HCT116 (cell line): Measurements from ENCODE around the gene SLC10A7. TPM values are rescaled to one million over a fixed set of nuclear protein-coding genes. Genes with fewer than 3 reads are reported as not detected.
A peak's percentile ranks its signal among the peaks of the same experiment; 100 is the strongest.

Experiments
- ATAC-seq: fragments of 200-7000 bp; cut with Tn5 transposase; 2 replicates; pipeline ENCODE4 v1.9.1; 2020; ENCODE audit warnings: mild to moderate bottlenecking, moderate library complexity
- BruUV-seq: library from RNA; stranded (reverse); fragments of 400-500 nt; replicated peaks from 2 replicates; lab custom pipeline; 2021; lab: Mats Ljungman, UMichigan
- CTCF ChIA-PET: fragments of 300-600 bp; sonication (Branson Sonifier 250); formaldehyde crosslinking; loops from one replicate; lab custom pipeline; 2021; ENCODE audit warnings: antibody characterized with exemption; lab: Charles Lee
- POLR2A ChIA-PET: fragments of 300-600, 350-600 bp; sonication (Branson Sonifier 250); formaldehyde crosslinking; loops from one replicate; lab custom pipeline; 2021; ENCODE audit warnings: antibody characterized with exemption; lab: Charles Lee
- RAD21 ChIA-PET, 2 experiments: fragments of 300-600 bp; sonication (Branson Sonifier 250); formaldehyde crosslinking; loops; one replicate each; lab custom pipeline; 2023; ENCODE audit warnings: low total read pairs in 2 of 2; ENCODE audit not compliant: uncharacterized antibody in 2 of 2, unreplicated experiment in 2 of 2, low non-redundant PET in 1 of 2; lab: Charles Lee
- DNase-seq: peaks from one replicate; pipeline ENCODE4 v3.0.0-alpha.2; 2010; ENCODE audit warnings: low read depth, low spot score
- H2AFZ ChIP-seq: fragments of 200-600 bp; shearing (Covaris generic), sonication (generic); 2 replicates; pipeline ENCODE4 v1.6.1; 2017; ENCODE audit warnings: low read depth, mixed run types, mixed read lengths, antibody characterized with exemption, low read length; ENCODE audit not compliant: poor library complexity, severe bottlenecking
- H3K27ac ChIP-seq: 2 replicates; pipeline ENCODE4 v1.5.1; 2012; ENCODE audit warnings: low read depth, low read length
- H3K27me3 ChIP-seq: fragments of 200-600 bp; sonication (generic); 2 replicates; pipeline ENCODE4 v1.6.1; 2016; ENCODE audit warnings: mixed run types, low read length, mixed read lengths; ENCODE audit not compliant: insufficient read depth
- H3K36me3 ChIP-seq, 2 experiments: fragments of 200-500 bp in 1 of 2; fragments of 200-600 bp in 1 of 2; sonication (Bioruptor generic) in 1 of 2; sonication (generic) in 1 of 2; 2 replicates each; pipeline versions ENCODE4 v1.5.1 to v1.6.1; 2014 to 2016; ENCODE audit warnings: low read length in 2 of 2, inconsistent platforms in 1 of 2, mixed read lengths in 1 of 2, mixed run types in 1 of 2; ENCODE audit not compliant: insufficient read depth in 2 of 2, control insufficient read depth in 1 of 2
- H3K4me1 ChIP-seq, 2 experiments: fragments of 200-600 bp in 1 of 2; sonication (generic) in 1 of 2; 2 replicates each; pipeline versions ENCODE4 v1.5.1 to v1.6.1; 2012 to 2017; ENCODE audit warnings: low read length in 2 of 2, inconsistent platforms in 1 of 2, mild to moderate bottlenecking in 1 of 2, mixed read lengths in 1 of 2, mixed run types in 1 of 2, moderate library complexity in 1 of 2; ENCODE audit not compliant: insufficient read depth in 2 of 2, control insufficient read depth in 1 of 2
- H3K4me2 ChIP-seq: fragments of 200-600 bp; sonication (generic); 2 replicates; pipeline ENCODE4 v1.6.1; 2017; ENCODE audit warnings: mixed run types, low read length, mixed read lengths
- H3K4me3 ChIP-seq, 2 experiments: fragments of 200-600 bp in 1 of 2; sonication (generic) in 1 of 2; replicated peaks in 1 of 2; 2 replicates each; pipeline ENCODE4 v1.5.1; 2011 to 2016; ENCODE audit warnings: low read length in 2 of 2, control low read depth in 1 of 2, low read depth in 1 of 2, mild to moderate bottlenecking in 1 of 2, mixed read lengths in 1 of 2, mixed run types in 1 of 2
- H3K79me2 ChIP-seq: fragments of 200-600 bp; sonication (generic); 2 replicates; pipeline ENCODE4 v1.6.1; 2017; ENCODE audit warnings: mild to moderate bottlenecking, mixed run types, low read length, moderate library complexity, mixed read lengths; ENCODE audit not compliant: insufficient read depth
- H3K9ac ChIP-seq: fragments of 200-600 bp; sonication (generic); 2 replicates; pipeline ENCODE4 v1.6.1; 2016; ENCODE audit warnings: low read length, mixed read lengths
- H3K9me2 ChIP-seq: fragments of 200-600 bp; sonication (generic), shearing (Covaris generic); 2 replicates; pipeline ENCODE4 v1.6.1; 2017; ENCODE audit warnings: mixed run types, mild to moderate bottlenecking, moderate library complexity; ENCODE audit not compliant: insufficient read depth
- H3K9me3 ChIP-seq, 2 experiments: fragments of 200-500 bp in 1 of 2; fragments of 200-600 bp in 1 of 2; sonication (Bioruptor generic) in 1 of 2; sonication (generic) in 1 of 2; 2 replicates each; pipeline ENCODE4 v1.6.1; 2014 to 2017; ENCODE audit warnings: low read length in 2 of 2, mixed read lengths in 2 of 2, inconsistent platforms in 1 of 2, low read depth in 1 of 2, mild to moderate bottlenecking in 1 of 2, mixed run types in 1 of 2, moderate library complexity in 1 of 2; ENCODE audit not compliant: control insufficient read depth in 1 of 2, insufficient read depth in 1 of 2
- H4K20me1 ChIP-seq: fragments of 200-600 bp; sonication (generic), shearing (Covaris generic); 2 replicates; pipeline ENCODE4 v1.6.1; 2017; ENCODE audit warnings: mixed run types, mild to moderate bottlenecking, moderate library complexity; ENCODE audit not compliant: insufficient read depth
- ATF3 ChIP-seq: IDR thresholded peaks from 2 replicates; pipeline ENCODE4 v1.6.1; 2012
- CBX3 ChIP-seq: IDR thresholded peaks from 2 replicates; pipeline ENCODE4 v1.6.1; 2012; ENCODE audit warnings: low read depth
- CEBPB ChIP-seq: IDR thresholded peaks from 2 replicates; pipeline ENCODE4 v1.6.1; 2012; ENCODE audit warnings: low read depth
- EZH2phosphoT487 ChIP-seq: fragments of 200-600 bp; IDR thresholded peaks from 2 replicates; pipeline ENCODE4 v1.6.1; 2018; ENCODE audit warnings: antibody characterized with exemption, borderline replicate concordance
- JUND ChIP-seq: IDR thresholded peaks from 2 replicates; pipeline ENCODE4 v1.6.1; 2012
- POLR2A ChIP-seq: IDR thresholded peaks from 2 replicates; pipeline ENCODE4 v1.7.0; 2011; ENCODE audit warnings: borderline replicate concordance; ENCODE audit not compliant: insufficient read depth, insufficient read length; ENCODE audit errors: extremely low read depth
- POLR2AphosphoS5 ChIP-seq: IDR thresholded peaks from 2 replicates; pipeline ENCODE4 v1.6.1; 2011; ENCODE audit warnings: mild to moderate bottlenecking, low read depth, low read length, moderate library complexity
- RAD21 ChIP-seq: IDR thresholded peaks from 2 replicates; pipeline ENCODE4 v1.6.1; 2012; ENCODE audit warnings: low read depth, mild to moderate bottlenecking
- SIN3A ChIP-seq: IDR thresholded peaks from 2 replicates; pipeline ENCODE4 v1.6.1; 2012; ENCODE audit warnings: low read depth
- YY1 ChIP-seq: IDR thresholded peaks from 2 replicates; pipeline ENCODE4 v1.6.1; 2011; ENCODE audit warnings: low read length, low read depth, moderate library complexity, mild to moderate bottlenecking; ENCODE audit not compliant: insufficient replicate concordance; ENCODE audit errors: extremely low read depth
- ZNF274 ChIP-seq: fragments of 200-500 bp; sonication (Bioruptor generic); IDR thresholded peaks from 2 replicates; pipeline ENCODE4 v1.6.1; 2014; ENCODE audit warnings: mild to moderate bottlenecking, low read depth, low read length, inconsistent platforms
- intact Hi-C: fragments of 100-400 bp; cut with micrococcal nuclease; formaldehyde crosslinking; loops from 2 replicates; pipeline ENCODE4 v1.10.0; 2022
- total RNA-seq: library from RNA; stranded (reverse); gene quantifications from one replicate; pipeline ENCODE4 v1.2.1, GENCODE V29; 2021; ENCODE audit not compliant: unreplicated experiment
- TF ChIP-seq, protein P1 (sequence below): IDR thresholded peaks from 2 replicates; pipeline ENCODE4 v1.6.1; 2011; ENCODE audit warnings: mild to moderate bottlenecking, low read length, moderate library complexity; ENCODE audit not compliant: insufficient replicate concordance; ENCODE audit errors: extremely low read depth
- TF ChIP-seq, protein P2 (sequence below), 3 experiments: fragments of 200-600 bp in 1 of 3; sonication (generic) in 1 of 3; IDR thresholded peaks in 2 of 3; conservative IDR thresholded peaks in 1 of 3; 2 replicates each; pipeline ENCODE4 v1.5.1; 2012 to 2017; ENCODE audit warnings: low read depth in 2 of 3, low read length in 2 of 3, antibody characterized with exemption in 1 of 3, borderline replicate concordance in 1 of 3, control low read depth in 1 of 3, mild to moderate bottlenecking in 1 of 3, mixed read lengths in 1 of 3, mixed run types in 1 of 3, moderate library complexity in 1 of 3; ENCODE audit not compliant: insufficient read depth in 1 of 3
- TF ChIP-seq, protein P3 (sequence below): IDR thresholded peaks from 2 replicates; pipeline ENCODE4 v1.6.1; 2012; ENCODE audit warnings: low read depth

SLC10A7 gene
- total RNA-seq, 1 experiment from 2014 or later, result 5.5 TPM

- no peaks in the 10 kb centered on the region for H3K9me2 ChIP-seq
- no peak for TF ChIP-seq YY1
- no peak for TF ChIP-seq ZNF274
- TF ChIP-seq POLR2A, result no peak
- no peak for TF ChIP-seq SIN3A
- no peak for TF ChIP-seq ATF3
- no peak for TF ChIP-seq CEBPB
- no peak for TF ChIP-seq JUND
- TF ChIP-seq EZH2phosphoT487, result no peak
- no peak for TF ChIP-seq RAD21
- TF ChIP-seq, protein P1, sequence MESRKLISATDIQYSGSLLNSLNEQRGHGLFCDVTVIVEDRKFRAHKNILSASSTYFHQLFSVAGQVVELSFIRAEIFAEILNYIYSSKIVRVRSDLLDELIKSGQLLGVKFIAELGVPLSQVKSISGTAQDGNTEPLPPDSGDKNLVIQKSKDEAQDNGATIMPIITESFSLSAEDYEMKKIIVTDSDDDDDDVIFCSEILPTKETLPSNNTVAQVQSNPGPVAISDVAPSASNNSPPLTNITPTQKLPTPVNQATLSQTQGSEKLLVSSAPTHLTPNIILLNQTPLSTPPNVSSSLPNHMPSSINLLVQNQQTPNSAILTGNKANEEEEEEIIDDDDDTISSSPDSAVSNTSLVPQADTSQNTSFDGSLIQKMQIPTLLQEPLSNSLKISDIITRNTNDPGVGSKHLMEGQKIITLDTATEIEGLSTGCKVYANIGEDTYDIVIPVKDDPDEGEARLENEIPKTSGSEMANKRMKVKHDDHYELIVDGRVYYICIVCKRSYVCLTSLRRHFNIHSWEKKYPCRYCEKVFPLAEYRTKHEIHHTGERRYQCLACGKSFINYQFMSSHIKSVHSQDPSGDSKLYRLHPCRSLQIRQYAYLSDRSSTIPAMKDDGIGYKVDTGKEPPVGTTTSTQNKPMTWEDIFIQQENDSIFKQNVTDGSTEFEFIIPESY, result no peak
- TF ChIP-seq CBX3, result no peak
- TF ChIP-seq, protein P2, sequence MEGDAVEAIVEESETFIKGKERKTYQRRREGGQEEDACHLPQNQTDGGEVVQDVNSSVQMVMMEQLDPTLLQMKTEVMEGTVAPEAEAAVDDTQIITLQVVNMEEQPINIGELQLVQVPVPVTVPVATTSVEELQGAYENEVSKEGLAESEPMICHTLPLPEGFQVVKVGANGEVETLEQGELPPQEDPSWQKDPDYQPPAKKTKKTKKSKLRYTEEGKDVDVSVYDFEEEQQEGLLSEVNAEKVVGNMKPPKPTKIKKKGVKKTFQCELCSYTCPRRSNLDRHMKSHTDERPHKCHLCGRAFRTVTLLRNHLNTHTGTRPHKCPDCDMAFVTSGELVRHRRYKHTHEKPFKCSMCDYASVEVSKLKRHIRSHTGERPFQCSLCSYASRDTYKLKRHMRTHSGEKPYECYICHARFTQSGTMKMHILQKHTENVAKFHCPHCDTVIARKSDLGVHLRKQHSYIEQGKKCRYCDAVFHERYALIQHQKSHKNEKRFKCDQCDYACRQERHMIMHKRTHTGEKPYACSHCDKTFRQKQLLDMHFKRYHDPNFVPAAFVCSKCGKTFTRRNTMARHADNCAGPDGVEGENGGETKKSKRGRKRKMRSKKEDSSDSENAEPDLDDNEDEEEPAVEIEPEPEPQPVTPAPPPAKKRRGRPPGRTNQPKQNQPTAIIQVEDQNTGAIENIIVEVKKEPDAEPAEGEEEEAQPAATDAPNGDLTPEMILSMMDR (IDR thresholded peaks at IDR 0.05 in 2 of 3, conservative IDR thresholded peaks at IDR 0.05 in 1 of 3; ENCODE audit: borderline replicate concordance in 1 of 3, insufficient read depth in 1 of 3, low read depth in 2 of 3, low read length in 2 of 3), result no peak
- TF ChIP-seq, protein P3, sequence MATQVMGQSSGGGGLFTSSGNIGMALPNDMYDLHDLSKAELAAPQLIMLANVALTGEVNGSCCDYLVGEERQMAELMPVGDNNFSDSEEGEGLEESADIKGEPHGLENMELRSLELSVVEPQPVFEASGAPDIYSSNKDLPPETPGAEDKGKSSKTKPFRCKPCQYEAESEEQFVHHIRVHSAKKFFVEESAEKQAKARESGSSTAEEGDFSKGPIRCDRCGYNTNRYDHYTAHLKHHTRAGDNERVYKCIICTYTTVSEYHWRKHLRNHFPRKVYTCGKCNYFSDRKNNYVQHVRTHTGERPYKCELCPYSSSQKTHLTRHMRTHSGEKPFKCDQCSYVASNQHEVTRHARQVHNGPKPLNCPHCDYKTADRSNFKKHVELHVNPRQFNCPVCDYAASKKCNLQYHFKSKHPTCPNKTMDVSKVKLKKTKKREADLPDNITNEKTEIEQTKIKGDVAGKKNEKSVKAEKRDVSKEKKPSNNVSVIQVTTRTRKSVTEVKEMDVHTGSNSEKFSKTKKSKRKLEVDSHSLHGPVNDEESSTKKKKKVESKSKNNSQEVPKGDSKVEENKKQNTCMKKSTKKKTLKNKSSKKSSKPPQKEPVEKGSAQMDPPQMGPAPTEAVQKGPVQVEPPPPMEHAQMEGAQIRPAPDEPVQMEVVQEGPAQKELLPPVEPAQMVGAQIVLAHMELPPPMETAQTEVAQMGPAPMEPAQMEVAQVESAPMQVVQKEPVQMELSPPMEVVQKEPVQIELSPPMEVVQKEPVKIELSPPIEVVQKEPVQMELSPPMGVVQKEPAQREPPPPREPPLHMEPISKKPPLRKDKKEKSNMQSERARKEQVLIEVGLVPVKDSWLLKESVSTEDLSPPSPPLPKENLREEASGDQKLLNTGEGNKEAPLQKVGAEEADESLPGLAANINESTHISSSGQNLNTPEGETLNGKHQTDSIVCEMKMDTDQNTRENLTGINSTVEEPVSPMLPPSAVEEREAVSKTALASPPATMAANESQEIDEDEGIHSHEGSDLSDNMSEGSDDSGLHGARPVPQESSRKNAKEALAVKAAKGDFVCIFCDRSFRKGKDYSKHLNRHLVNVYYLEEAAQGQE, result no peak
- TF ChIP-seq POLR2AphosphoS5, result no peak
- no peak overlapping the region for H3K4me3 ChIP-seq
- DNase-seq (no peak), ATAC-seq (0 out of 2 replicates have a peak, but pooled peaks have one; percentile 32)
- H3K9me3 ChIP-seq, result no peaks in the 10 kb centered on the region
- CTCF ChIA-PET, result no interaction called here
- peaks cover 2 to 17% of the 10 kb centered on the region in 2 experiments; a peak in 3 of 4 replicates for H3K4me1 ChIP-seq
- no peaks in the 10 kb centered on the region for H4K20me1 ChIP-seq
- BruUV-seq, result no TSS peak
- H2AFZ ChIP-seq, result no peak overlapping the region
- H3K9ac ChIP-seq, result no peak overlapping the region
- H3K27ac ChIP-seq, result no peak overlapping the region
- no peaks in the 10 kb centered on the region for H3K79me2 ChIP-seq
- intact Hi-C loops, result no loop called here
- no peaks in the 10 kb centered on the region for H3K36me3 ChIP-seq
- no peak overlapping the region for H3K4me2 ChIP-seq
- no peaks in the 10 kb centered on the region for H3K27me3 ChIP-seq
- RAD21 ChIA-PET, result no interaction called here
- POLR2A ChIA-PET, result no interaction called here
These were observed 49.3 kb downstream of the SLC10A7 start for GRCh38 chr4:146472404-146472803.
